Measurements from ENCODE around the gene USP20.

Gene USP20

DNA sequence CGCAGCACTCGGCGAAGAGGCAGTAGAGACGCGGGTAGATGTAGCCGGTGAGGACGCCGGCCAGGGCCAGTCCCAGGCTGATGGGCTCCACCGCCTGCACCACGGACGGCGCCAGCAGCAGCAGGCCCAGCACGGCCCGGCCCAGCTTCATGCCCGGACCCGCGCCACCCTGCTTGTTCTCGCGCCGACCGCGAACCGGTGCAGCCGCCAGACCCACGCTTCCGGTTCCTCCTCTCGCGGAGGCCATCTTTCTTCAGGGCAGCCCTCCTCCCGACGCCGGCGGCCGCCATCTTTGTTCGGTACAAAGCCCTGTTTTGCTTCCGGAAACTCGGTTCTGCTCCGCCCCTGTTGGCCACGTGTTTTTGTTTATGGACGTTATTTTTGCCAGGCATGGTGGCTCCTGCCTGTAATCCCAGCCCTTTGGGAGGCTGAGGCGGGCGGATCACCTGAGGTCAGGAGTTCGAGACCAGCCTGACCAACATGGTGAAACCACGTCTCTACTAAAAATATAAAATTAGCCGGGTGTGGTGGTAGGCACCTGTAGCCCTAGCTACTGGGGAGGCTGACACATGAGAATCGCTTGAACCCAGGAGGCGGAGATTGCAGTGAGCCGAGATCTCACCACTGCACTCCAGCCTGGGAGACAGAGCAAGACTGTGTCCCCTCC is 11.2 kb upstream of the USP20 start, which contains the start of gene TOR1A:
TOR1A (minus strand) TSS at position 202 of the 667 bp plus-strand sequence; CDS start at position 151, 51 bp downstream.
- DNase-seq = peak; percentile 30 to 94 (median 88)

DNA sequence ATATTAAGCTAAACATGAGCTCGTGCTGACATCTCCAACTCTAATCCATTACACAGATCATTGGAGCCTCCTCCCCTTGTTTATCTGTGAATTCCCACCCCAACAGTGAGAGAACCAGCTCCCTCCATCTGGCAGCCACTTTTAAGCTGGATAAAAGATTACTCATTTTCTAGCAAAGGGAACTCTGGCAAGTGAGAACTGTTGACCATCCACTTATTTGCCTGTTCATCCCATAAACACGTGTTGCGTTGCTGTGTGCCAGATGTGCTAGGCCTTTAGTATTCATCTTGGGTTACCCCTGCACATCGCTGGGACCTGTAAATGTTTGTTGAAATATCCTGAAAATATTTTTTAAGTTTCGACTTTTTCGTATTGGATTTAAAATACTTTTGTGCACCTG is 8.9 kb upstream of the USP20 start:
- DNase-seq = no peak

DNA sequence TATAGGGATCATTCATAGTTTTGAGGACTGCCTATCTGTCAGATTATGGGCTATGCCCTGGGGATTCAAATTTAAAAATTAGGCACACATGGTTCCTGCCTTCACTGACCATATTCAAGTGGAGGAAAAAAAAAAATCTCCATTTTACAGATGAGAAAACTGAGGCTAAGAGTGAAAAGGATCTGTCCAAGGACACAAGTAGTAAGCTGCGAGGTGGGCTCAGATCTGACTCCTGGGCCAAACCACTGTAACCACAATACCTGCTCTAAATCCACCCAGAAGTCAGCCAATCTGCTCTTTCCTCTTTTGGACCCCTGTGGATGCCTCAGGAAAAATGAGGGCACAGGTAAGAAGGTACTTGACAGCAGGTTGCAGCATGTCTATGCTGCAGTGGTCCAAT is 8.5 kb upstream of the USP20 start:
- DNase-seq = no peak

DNA sequence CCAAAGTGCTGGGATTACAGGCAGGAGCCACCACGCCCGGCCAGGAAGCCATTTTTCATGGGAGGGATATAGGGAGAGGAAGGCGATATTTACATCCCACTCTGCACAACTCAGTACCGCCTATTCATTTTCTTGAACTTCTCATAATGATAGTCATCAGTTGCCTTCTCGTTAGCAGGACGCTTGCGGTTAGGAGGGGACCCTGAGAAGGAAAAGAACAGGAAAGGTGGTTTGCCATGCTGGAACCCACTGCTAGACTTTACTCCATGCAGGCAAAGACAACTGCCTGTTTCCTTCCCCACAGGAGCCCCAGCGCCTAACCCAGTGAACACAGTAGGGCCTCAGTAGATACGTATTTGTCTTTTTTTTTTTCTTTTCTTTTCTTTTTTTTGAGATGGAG is 7.2 kb upstream of the USP20 start:
- DNase-seq = no peak

DNA sequence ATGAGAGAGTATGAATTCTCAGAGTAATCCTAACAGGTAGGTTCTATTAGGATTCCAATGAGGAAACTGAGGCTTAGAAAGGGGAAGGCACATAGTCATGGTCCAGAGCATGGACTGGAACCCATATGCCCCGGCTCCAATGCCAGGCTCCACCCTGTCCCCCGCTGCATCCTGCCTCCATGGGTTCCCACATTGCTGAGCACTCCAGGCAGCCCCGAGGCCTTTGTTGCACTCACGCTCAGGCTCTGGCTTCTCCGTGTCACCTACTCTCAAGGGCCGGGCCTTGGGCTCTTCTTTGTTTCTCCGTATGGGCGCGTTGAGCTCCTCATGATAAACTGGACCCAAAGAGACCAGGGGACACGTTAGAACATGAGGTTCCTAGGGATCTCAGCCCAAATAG is 6.3 kb upstream of the USP20 start:
- DNase-seq = no peak

DNA sequence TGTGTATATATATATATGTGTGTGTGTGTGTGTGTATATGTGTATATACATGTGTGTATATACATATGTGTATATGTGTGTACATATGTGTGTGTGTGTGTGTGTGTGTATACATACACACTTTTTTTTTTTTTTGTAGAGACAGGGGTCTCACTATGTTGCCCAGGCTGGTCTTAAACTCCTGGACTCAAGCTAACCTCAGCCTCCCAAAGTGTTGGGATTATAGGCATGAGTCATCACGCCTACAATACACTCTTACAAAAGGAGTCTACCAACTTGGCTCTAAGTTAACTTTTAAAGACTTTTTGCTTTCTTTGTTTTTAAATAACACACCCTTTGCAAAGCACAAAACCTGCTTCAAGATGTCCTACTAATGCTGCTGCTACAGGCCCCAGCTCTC is 2.3 kb upstream of the USP20 start:
- DNase-seq = no peak

DNA sequence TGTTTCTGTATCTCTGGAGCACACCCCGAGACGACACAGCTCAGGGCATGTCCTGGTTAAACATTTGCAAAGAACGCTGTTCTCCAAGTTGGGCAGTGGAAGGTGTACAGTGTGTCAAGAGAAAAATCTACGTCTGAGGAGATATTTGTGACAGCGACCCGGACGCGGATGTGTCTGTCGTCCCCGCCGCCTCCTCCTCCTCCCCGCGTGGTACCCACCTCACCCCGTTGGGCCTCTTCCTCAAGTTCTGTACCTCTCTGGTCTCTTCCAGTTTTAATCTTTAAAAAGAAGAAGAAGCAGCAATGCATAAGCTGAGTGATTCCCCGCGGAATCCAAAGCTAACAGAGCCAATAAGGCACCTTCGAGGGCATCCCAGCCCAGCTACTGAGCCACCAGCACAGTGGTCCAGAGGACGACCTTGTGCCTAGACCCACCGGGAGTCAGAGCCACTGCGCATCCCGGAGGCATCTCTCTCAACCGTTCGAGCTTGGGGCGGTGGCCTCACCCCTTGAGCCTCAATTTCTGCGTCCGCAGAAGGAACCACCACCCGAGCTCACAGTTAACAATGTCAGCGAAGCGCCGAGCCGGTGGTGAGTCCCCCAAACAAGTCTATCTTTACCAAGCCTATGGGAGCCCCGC is 650 bp upstream of the USP20 start:
- no peak for DNase-seq

DNA sequence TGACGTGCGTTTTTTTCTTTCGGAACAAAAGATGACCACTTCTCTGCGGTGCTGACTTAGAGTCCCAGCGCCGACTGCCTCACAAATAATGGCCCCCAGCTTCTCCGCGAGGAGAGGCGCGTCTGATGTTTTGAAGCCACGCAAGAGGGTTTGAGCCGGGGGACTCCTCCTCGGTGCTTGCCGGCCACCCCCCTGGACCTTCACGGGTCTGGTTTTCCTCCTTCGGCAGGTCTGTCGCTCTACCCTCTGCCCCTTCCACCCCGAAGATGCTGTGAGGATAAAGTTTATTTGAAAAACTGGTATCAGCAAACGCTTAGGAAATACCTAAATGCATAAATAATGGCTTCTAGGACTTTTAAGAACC is 584 bp downstream of the USP20 start:
- DNase-seq = peak in 1 of 14 donors; percentile 21

DNA sequence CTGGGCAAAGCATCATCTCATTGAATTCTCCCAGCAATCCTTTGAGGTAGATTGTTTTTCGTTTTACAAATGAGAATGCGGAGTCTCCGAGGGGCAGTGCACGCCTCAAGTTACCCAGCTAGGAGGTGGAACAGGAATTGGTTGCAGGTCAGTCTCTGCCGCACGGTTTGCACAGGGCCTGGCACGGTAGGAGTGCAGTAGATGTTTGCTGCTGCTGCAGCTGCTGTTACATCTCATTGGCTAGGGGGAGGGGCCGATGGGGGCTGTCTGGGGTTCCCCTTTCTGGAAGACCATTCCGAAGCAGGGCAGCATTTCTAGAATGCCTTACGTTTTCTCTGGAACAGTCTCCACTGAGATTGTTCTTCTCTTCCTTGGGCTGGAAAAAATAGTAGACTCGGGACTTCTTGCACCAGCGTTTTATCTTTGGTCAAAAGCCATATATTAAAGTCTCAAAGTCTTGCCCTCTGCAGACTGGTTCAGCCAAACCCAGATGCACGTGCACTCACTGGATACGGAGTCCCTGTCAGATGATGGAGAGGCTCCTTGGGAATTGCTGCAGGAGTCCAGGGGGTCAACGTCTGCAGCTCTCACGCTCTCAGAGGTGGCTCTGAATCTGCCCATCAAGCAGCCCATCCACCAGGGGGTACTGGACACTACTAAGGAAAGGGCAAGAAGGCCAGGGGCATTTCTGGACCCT is 1.2 kb downstream of the USP20 start:
- DNase-seq = peak in 3 of 14 donors; percentile 1 to 15 (median 9)

DNA sequence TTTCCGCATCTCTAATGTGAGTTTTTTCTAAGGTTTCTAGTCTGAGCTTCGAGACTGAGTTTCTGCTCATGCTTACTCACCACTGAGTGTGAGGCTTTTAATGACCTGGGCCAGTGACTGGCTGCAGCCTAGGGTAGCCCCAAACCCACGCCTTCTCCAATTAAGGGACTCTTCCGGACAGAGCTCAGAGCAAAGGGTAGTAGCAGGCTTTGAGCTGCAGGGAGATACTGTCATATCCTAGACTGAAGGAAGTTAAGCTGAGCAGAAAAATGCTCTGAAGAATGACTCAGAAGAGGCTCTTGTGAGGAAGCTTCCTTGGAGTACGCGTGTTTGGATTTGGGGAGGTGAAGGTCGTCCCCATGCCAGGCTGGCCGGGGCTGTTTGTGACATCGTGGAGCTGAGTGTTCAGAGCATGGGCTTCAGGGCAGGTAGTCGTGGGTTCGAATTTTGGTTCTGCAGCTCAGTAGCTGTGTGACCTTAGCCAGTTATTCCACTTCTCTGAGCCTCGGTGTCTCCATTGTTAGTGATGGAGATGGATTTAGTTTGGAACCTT is 3.5 kb downstream of the USP20 start:
- no peak for DNase-seq

DNA sequence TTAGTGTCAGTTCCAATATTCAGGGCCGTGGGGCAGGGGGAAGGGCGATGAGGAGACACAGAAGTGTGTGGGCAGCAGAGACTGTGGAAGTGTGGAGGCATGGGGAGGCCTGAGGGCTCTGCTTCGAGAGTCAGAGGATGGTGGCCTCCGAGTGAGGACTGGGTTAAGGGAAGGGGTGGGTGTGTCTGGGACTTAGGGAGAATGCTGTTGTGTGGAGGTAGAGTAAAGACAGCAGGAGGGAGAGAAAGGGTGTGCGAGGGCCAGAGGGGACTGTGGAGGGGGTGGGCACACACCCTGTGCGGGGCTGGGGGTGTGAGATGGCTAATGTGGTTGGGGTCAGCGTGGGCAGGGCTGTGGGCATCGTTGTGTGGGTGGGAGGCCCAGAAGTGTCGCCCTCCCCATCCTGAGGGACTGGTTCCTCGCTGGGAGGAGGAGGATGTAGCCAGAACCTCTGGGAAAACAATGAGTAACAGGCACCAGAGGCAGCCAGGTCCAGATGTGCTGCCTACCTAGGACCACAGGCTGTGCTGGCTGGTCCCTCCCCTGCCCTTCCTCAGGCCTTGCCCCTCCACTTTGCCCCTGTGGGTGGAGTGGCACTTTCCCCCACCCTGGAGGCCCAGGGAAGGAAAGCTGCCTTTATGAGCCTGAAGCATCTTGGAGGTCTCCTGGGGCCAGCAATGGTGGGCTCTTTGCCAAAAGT is 4.2 kb downstream of the USP20 start:
- DNase-seq = no peak

DNA sequence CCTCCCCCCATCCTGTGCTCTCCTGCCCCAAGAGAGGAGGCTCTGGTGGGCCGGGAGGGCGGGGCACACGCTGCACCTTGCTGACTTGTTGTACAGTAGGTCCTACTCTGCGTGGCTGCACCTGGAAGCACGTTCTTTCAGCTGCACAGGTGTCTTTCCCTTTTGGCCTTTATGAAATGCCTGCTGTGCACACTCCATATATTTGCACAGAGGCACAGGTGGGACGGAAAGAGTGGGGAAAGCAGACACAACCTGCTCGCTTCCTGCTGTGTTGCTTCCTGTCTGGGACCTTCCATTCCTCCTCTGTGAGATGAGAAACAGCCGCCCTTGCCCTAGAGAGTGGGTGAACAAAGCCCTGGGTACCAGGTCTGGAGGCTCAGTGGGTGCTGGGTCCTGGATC is 4.8 kb downstream of the USP20 start:
- DNase-seq = no peak

DNA sequence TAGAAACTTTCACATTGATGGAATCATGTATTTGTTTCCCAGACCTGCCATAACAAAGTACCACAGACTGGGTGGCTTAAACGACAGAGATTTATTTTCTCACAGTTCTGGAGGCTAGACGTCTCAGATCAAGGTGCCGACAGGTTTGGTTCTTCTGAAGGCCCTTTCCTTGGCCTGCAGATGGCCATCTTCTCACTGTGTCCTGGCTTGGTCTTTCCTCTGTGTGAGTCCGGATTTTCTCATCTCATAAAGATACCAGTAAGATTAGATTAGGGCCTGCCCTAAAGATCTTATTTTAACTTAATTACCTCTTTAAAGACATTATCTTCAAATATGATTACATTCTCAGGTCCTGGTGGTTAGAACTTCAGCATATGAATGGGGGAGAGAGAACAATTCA is 5.8 kb downstream of the USP20 start:
- DNase-seq = no peak

DNA sequence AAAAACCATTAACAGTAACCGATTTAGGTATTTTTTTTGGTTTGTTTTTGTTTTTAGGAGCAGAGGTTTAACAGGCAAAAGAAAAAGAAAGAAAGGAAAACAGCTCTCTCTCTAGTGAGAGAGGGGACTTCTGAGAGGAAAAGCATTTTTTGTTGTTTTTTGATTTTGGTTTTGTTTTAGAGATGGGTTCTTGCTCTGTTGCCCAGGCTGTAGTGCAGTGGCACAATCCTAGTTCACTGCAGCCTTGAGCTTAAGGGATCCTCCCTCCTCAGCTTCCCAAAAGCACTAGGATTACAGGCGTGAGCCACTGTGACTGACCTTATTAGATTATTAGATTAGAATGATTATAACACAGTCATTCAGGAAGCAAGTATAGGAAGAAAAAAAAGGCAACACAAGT is 10.1 kb downstream of the USP20 start:
- no peak for DNase-seq

DNA sequence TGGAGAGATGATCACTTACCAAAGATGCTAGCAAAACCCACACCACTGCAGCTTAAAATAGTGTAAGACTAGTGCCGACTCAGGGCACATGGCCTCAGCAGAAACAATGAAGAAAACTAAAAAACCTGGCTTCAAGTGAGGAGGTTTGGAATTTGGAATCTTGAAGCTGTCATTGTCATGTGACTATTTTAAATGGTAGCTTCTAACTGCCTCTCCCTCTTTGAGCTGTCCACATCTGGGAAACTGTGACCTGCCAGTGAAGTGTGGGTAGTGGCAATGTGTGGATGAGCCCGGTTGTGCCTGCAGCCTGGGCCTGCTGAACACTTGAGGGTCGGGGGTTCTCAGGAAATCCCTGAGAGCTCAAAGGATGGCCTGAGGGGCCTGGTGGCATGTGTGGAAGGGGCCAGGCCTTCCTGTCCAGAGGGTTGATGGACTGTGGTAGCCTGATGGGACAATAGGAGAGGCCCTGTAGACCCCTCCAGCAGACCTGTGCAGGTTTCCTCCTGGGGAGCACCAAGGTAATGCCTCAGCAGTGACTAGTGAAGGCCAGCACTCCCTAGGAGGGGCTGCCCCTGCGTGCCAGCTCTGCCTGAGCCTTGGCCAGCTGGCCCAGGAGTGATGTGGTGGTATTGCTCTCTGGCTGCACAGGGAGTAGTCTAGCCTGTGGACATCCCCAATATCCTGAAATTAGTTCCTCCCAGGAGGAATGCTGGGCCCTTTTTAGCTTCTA is 13.6 kb downstream of the USP20 start:
- DNase-seq = no peak

DNA sequence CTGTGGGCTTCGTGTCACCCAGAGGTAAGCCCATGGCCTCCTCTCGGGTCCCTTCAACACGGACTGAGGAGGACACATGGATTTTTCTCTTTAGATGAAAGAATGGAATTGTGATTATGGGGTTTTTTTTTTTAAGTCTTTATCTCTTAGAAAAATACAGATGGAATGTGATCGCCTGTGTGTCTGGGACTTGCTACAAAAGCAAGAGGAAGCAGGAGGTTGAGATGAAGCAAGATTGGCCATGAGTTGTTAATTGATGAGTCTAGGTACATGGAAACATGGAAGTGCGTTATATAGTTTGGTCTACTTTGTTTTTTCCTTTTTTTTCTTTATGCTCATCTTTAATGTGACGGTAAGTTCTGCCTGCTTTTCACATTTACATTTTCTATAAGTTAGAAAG is 14.6 kb downstream of the USP20 start:
- DNase-seq = no peak

DNA sequence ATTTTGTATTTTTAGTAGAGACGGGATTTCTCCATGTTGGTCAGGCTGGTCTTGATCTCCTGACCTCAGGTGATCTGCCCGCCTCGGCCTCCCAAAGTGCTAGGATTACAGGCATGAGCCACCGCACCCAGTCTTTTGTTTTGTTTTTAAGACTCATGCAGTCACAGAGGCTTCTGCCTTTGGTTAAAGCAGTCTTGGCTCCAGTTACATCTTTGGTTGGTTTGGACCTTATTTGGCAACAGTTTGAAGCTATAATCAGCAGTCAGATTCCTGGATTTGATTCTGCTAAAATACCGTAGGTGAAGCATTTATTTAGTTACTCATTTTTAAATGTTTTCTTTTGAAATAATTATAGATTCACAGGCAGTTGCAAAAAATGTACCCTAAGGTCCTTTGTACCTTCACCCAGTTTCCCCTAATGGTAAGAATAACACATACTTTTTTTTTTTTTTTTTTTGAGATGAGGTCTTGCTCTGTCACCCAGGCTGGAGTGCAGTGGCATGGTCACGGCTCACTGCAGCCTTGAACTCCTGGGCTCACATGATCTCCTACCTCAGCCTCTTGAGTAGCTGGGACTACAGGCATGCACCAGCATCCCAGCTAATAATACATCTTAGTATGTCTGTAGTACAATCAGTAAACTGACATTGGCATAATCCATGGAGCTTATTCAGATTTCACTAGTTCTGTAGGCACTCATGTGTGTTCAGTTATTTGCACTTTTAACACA is 15.7 kb downstream of the USP20 start:
- DNase-seq = no peak

DNA sequence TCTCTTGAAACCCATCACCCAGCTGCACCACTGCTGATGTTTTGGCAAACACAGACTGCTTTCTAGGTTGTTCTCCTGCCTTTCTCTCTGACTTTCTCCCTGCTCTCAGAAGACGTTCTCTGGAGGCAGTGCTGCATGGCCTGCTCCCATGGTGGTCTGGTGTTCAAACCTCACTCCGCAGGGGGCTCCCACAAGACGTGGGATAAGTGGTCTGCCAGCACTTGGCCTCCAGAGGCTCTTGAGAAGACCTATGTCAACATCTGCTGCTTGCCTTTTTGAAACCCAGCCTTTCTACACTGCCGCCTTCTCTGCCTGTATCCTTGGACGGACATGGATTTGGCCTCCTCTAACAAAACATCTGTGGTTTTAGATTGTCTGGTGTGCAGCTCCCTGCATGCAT is 16.6 kb downstream of the USP20 start:
- no peak for DNase-seq

DNA sequence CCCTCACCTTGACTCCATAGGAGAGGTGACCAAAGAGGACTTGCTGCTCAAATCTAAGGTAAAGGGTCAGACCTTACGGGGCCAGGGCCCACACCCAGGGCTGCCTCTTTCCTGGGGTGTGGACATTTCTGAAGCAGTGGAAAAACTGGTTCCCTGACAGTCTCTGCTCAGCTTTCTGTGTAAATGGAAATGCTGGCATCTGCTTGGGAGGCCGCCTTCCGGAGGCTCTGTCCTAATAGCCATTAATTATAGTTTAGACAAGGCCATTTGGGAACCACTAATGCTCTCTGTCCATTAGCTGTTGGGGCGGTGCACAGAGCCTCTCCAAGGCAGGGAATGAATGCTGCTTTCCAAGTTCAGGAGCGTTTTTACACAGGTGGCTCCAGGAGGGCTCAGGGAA is 17.3 kb downstream of the USP20 start:
- no peak for DNase-seq

DNA sequence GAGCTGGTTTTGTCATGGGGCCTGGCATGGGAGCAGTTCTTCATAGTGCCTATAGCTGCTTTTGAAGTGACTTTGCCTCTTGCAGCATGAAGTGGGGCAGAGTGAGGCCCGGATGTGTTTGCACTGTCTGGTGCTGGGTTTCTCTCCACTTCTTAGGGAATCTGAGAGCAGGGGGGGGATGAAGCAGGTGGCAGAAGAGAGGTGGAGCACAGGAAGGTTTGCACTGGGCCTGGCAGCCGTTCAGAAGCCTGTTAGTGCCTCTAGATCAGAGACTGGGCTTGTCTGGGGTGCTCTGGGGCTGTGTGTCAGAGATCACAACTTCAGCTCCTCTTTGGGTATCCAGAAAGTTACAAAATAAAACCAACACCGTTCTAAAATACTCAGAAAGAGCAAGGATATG is 18.4 kb downstream of the USP20 start:
- DNase-seq = no peak

DNA sequence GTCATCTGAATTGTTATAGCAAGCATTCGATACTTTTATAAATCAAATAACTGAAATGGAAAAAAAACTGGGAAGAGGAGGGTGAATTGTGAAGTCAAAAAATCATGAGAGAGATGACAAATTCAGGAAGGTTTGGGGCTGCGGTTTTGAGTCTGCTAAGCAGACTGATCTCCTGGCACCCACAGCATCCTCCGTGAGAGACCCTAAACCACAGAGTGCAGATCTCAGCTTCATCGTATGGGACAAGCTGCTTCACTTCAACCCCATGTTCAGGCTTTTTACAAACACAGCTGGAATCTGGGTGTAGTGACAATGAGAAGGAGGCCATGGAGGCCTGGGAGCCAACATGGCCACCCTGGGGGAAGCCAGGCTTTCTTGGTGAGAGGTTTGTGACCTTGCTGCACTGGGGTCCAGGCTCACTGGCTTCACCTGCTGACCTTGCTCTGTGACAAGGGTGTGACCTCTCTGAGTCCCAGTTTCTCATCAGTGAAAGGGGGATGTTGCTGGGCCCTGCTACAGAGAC is 19.4 kb downstream of the USP20 start:
- no peak for DNase-seq
